A549 (cell line): ENCODE data around the gene SVIP.

Experiments
- HDAC2 ChIP-seq: fragments of 200-600 bp; sonication (generic); IDR thresholded peaks from 2 replicates; pipeline ENCODE4 v1.6.1; 2016
- MAFK ChIP-seq: fragments of 450-650 bp; IDR thresholded peaks from 2 replicates; pipeline ENCODE4 v1.6.1; 2014; ENCODE audit not compliant: partially characterized antibody
- NR3C1 ChIP-seq: fragments of >200 bp; sonication (Bioruptor Twin); formaldehyde crosslinking; IDR thresholded peaks from 3 replicates; pipeline ENCODE4 v1.6.1; 2017
- POLR2A ChIP-seq: IDR thresholded peaks from 2 replicates; pipeline ENCODE4 v1.6.1; 2012; ENCODE audit warnings: mild to moderate bottlenecking, low read length
- RAD21 ChIP-seq, 2 experiments: fragments of >200 bp in 1 of 2; sonication (Bioruptor Twin) in 1 of 2; formaldehyde crosslinking in 1 of 2; IDR thresholded peaks in 1 of 2; conservative IDR thresholded peaks in 1 of 2; 2 replicates in 1 of 2; 3 replicates in 1 of 2; pipeline ENCODE4 v1.6.1; 2012 to 2018; ENCODE audit warnings: inconsistent platforms in 1 of 2
- RCOR1 ChIP-seq: fragments of 150-350 bp; IDR thresholded peaks from 2 replicates; pipeline ENCODE4 v1.6.1; 2014; ENCODE audit warnings: antibody characterized with exemption, low read length, low read depth
- RNF2 ChIP-seq: fragments of 200-600 bp; sonication (generic); IDR thresholded peaks from 2 replicates; pipeline ENCODE4 v1.6.1; 2016; ENCODE audit warnings: low read depth, mild to moderate bottlenecking, antibody characterized with exemption, moderate library complexity, borderline replicate concordance
- SREBF2 ChIP-seq: fragments of 450-650 bp; IDR thresholded peaks from 2 replicates; pipeline ENCODE4 v1.6.1; 2014; ENCODE audit warnings: mild to moderate bottlenecking, moderate library complexity
- TF ChIP-seq, protein P1 (sequence below): fragments of >200 bp; sonication (Bioruptor Twin); formaldehyde crosslinking; IDR thresholded peaks from 3 replicates; pipeline ENCODE4 v1.5.1; 2016
- TF ChIP-seq, protein P2 (sequence below): fragments of 200-600 bp; sonication (generic); IDR thresholded peaks from 2 replicates; pipeline ENCODE4 v1.6.1; 2016; ENCODE audit warnings: antibody characterized with exemption, mild to moderate bottlenecking, moderate library complexity
- TF ChIP-seq, protein P3 (sequence below): IDR thresholded peaks from 2 replicates; pipeline ENCODE4 v1.6.1; 2012; ENCODE audit warnings: low read depth, borderline replicate concordance
- TF ChIP-seq, protein P4 (sequence below): fragments of 150-350 bp; IDR thresholded peaks from 2 replicates; pipeline ENCODE4 v1.6.1; 2014; ENCODE audit warnings: low read depth, mild to moderate bottlenecking, low read length

DNA sequence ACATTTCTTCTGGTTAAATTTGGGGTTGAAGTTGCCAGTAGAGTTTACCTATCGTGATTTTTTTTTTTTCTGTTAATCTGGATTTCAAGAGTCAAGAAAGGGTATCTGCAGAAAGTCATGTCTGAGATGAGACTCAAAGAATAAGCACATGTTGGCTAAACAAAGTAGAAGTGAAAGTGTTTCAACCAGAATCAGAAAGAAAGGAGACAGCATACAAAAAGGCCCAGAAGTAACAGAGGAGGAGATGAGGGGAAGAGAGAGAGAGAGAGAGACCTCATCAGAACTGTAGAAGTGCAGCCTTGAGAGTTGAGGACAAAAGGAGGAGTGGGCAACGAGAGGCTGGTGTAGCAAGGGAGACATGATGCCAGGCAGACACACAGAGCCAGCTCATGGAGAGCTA is 54.9 kb downstream of the SVIP start:
- TF ChIP-seq, protein P1, sequence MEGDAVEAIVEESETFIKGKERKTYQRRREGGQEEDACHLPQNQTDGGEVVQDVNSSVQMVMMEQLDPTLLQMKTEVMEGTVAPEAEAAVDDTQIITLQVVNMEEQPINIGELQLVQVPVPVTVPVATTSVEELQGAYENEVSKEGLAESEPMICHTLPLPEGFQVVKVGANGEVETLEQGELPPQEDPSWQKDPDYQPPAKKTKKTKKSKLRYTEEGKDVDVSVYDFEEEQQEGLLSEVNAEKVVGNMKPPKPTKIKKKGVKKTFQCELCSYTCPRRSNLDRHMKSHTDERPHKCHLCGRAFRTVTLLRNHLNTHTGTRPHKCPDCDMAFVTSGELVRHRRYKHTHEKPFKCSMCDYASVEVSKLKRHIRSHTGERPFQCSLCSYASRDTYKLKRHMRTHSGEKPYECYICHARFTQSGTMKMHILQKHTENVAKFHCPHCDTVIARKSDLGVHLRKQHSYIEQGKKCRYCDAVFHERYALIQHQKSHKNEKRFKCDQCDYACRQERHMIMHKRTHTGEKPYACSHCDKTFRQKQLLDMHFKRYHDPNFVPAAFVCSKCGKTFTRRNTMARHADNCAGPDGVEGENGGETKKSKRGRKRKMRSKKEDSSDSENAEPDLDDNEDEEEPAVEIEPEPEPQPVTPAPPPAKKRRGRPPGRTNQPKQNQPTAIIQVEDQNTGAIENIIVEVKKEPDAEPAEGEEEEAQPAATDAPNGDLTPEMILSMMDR, result no peak
- TF ChIP-seq, protein P2, sequence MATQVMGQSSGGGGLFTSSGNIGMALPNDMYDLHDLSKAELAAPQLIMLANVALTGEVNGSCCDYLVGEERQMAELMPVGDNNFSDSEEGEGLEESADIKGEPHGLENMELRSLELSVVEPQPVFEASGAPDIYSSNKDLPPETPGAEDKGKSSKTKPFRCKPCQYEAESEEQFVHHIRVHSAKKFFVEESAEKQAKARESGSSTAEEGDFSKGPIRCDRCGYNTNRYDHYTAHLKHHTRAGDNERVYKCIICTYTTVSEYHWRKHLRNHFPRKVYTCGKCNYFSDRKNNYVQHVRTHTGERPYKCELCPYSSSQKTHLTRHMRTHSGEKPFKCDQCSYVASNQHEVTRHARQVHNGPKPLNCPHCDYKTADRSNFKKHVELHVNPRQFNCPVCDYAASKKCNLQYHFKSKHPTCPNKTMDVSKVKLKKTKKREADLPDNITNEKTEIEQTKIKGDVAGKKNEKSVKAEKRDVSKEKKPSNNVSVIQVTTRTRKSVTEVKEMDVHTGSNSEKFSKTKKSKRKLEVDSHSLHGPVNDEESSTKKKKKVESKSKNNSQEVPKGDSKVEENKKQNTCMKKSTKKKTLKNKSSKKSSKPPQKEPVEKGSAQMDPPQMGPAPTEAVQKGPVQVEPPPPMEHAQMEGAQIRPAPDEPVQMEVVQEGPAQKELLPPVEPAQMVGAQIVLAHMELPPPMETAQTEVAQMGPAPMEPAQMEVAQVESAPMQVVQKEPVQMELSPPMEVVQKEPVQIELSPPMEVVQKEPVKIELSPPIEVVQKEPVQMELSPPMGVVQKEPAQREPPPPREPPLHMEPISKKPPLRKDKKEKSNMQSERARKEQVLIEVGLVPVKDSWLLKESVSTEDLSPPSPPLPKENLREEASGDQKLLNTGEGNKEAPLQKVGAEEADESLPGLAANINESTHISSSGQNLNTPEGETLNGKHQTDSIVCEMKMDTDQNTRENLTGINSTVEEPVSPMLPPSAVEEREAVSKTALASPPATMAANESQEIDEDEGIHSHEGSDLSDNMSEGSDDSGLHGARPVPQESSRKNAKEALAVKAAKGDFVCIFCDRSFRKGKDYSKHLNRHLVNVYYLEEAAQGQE, result no peak
- no peak for TF ChIP-seq MAFK
- no peak for TF ChIP-seq HDAC2
- TF ChIP-seq RCOR1, result no peak
- no peak for TF ChIP-seq NR3C1
- TF ChIP-seq SREBF2, result no peak
- TF ChIP-seq, protein P3, sequence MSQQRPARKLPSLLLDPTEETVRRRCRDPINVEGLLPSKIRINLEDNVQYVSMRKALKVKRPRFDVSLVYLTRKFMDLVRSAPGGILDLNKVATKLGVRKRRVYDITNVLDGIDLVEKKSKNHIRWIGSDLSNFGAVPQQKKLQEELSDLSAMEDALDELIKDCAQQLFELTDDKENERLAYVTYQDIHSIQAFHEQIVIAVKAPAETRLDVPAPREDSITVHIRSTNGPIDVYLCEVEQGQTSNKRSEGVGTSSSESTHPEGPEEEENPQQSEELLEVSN, result no peak
- TF ChIP-seq RNF2, result no peak
- TF ChIP-seq, protein P4, sequence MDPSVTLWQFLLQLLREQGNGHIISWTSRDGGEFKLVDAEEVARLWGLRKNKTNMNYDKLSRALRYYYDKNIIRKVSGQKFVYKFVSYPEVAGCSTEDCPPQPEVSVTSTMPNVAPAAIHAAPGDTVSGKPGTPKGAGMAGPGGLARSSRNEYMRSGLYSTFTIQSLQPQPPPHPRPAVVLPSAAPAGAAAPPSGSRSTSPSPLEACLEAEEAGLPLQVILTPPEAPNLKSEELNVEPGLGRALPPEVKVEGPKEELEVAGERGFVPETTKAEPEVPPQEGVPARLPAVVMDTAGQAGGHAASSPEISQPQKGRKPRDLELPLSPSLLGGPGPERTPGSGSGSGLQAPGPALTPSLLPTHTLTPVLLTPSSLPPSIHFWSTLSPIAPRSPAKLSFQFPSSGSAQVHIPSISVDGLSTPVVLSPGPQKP, result no peak
- TF ChIP-seq POLR2A, result no peak
- TF ChIP-seq RAD21 (conservative IDR thresholded peaks at IDR 0.05 in 1 of 2, IDR thresholded peaks at IDR 0.05 in 1 of 2), result no peak
